Non-pigmented ciliary epithelial cell (primary cell): ENCODE results near the gene SSTR3.

Experiments
- DNase-seq: peaks from one replicate; pipeline ENCODE4 v3.0.0-alpha.2; 2010; ENCODE audit warnings: low read depth

The SSTR3 gene

DNA sequence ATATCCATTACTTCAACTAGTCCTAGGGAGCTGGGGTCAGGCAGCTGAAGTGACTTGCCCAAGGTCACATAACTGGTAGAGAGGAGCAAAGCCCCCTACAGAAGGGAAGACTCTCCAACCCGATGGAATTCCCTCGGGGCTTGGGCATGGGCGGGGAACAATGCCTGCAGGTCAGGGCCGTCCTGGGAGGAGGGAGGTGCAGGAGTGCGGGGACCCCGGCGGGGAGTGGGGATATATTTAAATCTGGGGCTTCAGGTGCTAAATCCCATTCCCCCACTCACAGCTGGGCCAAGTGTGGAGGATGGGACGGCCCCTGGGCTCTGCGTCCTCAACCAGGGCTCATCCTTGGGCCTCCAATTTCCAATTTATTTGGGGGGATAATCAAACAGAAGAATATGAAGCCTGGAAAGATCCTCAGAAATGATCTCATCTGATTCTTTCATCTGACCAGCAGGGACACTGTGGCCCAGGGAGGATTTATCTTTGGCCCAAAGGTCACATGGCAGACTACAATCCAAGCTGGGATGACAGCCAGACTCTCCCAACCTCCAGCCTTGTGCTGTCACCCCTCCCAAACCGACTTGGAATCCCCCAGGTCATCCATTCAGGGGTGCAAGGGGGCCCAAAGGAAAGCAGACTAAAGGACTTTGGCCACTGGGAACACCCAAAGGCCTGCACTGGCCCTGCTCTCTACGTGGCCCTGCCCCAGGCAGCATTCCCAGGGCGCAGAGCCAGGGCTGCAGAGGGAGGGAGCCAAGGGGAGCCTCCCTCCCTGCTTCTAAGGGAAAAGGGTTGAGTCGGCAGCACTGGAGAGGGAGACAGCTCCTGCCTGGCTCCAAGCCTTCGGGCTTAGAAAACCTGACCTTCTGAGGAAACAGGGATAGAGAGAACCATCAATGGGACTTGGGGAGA is 15.5 kb downstream of the SSTR3 start:
- no peak for DNase-seq

DNA sequence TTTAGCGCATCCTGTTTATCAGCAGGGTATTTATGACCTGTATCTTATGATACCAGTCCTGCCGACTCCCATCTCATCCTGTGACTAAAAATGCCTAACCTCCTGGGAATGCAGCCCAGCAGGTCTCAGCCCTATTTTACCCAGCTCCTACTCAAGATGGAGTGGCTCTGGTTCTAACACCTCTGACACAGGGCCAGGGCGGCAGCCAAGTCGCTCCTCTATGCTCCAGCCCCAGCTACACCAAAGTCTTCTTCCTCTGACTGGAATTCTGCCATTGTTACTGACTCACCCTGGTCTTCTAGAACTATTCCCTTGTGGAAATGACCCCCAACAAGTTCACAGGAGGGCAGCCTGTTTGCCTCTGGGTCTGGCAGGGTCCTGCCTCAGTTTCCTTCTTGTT is 16.4 kb downstream of the SSTR3 start:
- no peak for DNase-seq

DNA sequence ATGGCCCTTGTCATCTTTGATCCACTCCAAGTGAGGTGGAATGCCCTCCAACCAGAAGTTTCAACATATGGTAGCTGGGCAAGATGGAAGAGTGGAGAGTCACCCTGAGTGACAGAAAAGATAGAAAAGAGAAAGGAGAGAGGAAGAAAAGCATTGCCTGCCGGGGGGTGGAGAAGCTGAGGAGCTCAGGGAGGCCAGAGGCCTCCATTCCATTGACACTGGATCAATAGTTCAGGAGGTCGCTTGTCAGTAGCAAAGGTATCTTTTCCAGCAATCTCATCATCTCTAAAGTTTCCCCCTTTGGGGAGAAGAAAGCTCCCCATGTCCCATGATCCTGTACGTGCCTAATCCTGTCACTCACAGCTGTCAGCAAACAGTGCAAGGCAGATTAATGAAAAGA is 17.5 kb downstream of the SSTR3 start:
- DNase-seq = no peak

- no peak for DNase-seq
Observed at GRCh38 chr22:37193629-37194191, 18.6 kb downstream of the SSTR3 start.

DNA sequence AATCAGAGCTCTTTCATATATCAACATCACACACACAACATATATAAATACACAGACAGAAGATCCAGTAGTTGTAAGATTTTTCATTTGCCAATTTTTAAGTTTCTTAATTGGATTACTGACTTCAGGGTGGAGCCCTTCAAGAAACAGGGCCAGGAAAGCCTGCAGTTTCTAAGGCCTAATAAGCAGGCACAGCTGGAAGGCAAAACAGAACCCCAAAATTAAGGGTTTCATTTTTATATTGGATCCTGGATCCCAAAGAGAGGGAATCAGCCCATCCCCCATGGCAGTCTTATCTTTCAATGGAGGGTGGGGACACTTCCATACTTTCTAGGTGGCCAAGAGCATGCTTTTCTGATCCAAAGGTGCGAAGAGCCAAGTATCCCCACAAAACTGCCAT is 19.5 kb downstream of the SSTR3 start:
- DNase-seq = no peak

DNA sequence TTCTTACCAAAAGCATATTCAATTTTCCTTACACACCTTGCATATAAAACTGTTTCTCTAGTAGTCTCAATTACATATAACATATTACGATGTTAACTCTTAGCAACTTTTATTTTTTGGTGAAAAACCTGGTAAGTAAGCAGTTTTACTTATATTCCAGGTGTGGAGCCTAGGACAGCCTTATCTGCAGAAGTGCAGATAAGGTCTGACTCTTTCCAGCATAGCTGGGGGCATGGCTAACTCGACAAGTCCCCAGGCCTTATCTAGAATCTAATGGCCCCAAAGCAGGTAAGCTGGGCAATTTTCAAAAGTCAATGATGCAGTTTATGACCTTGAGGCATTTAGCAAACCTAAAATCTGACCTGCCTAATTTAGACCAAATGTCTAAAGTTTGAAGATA is 20.1 kb downstream of the SSTR3 start:
- DNase-seq = no peak

DNA sequence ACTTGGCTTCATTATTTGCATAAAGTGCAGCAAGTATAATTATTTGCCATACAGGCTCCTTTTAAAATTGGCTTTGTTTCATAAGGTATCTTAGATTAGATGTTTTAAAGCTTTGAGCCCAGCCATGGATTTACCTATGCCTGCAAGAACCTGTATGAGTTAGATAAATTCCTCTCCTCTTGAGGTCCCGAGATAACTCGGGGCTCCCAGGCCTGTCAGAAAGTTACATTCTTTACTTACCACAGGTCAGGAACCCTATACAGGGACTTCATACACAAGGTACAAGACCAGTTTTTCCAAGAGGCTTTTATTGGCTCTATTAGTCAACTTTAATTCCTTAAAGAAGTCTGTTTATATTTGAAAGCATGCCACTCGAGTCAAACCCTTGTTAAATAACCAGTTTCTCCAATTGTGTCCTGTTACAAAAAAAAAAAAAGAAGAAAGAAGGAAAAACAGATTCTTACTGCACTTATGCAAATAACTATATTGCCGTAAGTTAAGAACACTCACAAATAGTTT is 22.0 kb downstream of the SSTR3 start:
- no peak for DNase-seq

- no peak for DNase-seq
Observed at GRCh38 chr22:37188901-37189466, 23.3 kb downstream of the SSTR3 start.

- DNase-seq = no peak
Observed at GRCh38 chr22:37187891-37188761, 24.2 kb downstream of the SSTR3 start, which contains the start of gene C1QTNF6. TSS of gene C1QTNF6 (minus strand) at chr22:37188247. CDS start at chr22:37188213, 34 bp downstream.

DNA sequence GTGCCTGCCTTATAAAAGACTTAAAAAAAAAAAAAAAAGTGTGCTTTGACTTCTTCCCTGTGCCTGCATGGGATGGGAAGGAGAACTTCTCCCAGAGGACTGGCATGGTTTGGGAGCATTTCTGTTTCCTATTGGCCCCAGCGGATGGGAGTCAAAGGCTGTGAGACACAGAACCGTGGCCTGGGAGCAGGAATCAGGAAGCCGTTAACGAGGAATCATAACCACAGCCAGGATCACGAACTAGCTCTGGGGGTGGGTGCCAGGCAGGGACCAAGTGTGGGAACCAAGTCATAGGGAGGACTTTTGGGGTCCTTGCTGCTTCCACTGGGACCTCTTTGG is 24.8 kb downstream of the SSTR3 start:
- no peak for DNase-seq

- DNase-seq = no peak
Observed at GRCh38 chr22:37186997-37187522, 25.2 kb downstream of the SSTR3 start.

GRCh38 chr22:37186228-37186996 is 25.9 kb downstream of the SSTR3 start:
- DNase-seq = no peak

GRCh38 chr22:37185646-37186227 is 26.5 kb downstream of the SSTR3 start:
- DNase-seq = no peak

DNA sequence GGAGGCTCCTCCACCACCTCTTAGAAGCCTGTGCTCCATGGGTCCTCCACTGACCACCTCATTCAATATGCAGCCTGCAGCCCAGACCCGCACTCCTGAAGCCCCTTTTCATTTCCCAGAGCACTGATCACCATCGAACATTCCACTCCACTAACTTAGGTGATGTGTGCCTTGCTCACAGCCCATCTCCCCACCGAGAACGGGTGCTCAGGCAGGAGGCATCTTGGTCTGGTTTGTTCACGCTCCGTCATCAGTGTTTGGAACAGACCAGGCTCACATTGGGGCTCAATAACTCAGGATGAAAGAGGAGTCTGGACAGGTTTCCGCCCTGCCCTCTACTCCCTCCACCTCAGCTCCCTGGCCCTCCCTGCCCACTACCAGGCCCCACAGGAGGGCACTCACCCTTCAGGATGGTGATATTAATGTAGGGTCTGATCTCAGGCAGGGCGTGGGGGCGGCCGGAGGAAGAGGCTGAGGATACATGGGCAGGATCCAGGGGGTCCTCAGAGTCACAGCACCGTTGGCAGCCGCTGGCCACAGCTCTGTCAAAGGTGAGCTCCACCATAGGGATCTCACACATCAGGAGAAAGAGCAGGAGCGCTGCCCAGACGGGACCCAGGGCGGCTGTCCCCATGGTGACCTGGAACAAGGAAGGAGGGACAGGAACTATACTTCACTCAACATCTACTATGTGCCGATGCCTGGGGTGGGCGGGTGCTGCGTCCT is 27.3 kb downstream of the SSTR3 start:
- DNase-seq = no peak

GRCh38 chr22:37184380-37184755 is 27.9 kb downstream of the SSTR3 start:
- DNase-seq = no peak

GRCh38 chr22:37183432-37184379 is 28.6 kb downstream of the SSTR3 start:
- DNase-seq = no peak

DNA sequence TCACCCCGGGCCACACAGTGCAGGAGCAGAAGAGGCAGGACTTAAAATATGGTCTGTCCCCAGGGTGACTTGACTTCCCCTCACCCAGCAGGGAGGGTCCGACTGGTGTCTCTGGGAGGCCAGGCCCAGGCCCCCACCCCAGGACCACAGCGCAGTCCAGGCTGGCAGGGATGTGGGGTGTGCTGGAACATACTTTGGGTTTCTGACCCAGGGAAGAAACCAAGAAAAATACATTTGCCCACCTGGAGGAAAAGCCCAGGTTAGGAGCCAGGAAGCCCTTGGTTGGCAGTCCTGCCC is 29.4 kb downstream of the SSTR3 start:
- no peak for DNase-seq

DNA sequence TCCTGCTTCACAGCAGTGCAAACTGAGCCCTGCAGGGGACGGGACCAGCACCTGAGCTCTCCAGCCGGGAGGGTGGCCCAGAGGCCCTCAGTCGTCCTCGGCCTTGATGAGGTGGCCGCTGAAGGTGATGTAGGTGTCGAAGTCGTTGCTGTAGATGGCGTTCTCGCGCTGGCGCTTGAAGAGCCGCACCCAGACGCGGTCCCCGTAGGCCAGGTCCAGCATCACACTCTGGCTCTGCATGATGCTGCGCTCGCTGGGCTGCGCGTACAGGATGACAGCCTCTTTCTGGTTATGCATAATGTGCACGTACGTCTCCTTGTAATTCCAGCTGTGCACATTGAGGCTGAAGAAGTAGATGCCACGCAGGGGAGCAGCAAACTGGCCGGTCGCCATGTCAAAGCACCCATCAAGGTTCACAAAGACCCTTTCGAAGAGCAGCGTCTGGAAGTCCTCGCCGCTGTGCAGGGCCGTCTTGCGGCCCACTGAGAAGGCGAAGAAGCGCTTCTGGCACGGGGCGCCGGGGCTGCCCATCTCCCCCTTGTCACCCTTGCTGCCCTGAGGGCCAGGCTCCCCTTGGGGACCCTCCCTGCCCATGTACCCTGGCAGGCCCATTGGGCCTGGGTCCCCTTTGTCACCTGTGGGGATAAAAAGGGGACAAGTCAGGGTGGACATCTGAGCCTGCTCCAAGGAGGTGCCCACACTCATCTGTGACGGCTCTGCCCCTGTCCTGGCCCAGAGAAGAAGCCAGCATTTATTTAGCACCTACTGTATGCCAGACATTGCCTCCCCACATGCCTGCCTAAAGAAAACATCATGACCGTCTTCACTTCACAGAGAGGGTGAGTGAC is 30.0 kb downstream of the SSTR3 start:
- no peak for DNase-seq
